B cell (primary cell): Measurements from ENCODE around the gene ASIC4. TPM values are rescaled to one million over a fixed set of nuclear protein-coding genes. Genes with fewer than 3 reads are reported as not detected.

Source experiments
- ATAC-seq: fragments of 200-7000 bp; cut with Tn5 transposase; one replicate; pipeline ENCODE4 v1.10.0; 2021; ENCODE audit warnings: low read depth, mild to moderate bottlenecking, moderate number of reproducible peaks, moderate library complexity
- CTCF ChIA-PET: fragments of 350-600 bp; sonication (Branson Sonifier 250); formaldehyde crosslinking; loops from one replicate; lab custom pipeline; 2021; ENCODE audit warnings: antibody characterized with exemption, inconsistent platforms; lab: Charles Lee
- POLR2A ChIA-PET: fragments of 350-600 bp; sonication (Branson Sonifier 250); formaldehyde crosslinking; loops from one replicate; lab custom pipeline; 2021; ENCODE audit warnings: antibody characterized with exemption; lab: Charles Lee
- DNase-seq: peaks from one replicate; pipeline ENCODE4 v3.0.0; 2013
- H2AFZ ChIP-seq: 2 replicates; pipeline ENCODE4 v1.6.1; 2012; ENCODE audit warnings: mild to moderate bottlenecking, low read depth, low read length; ENCODE audit not compliant: insufficient read depth, poor library complexity, severe bottlenecking
- H3K27ac ChIP-seq, 2 donors: 1 replicate in 1 of 2; 2 replicates in 1 of 2; pipeline ENCODE4 v1.5.1; 2012 to 2013; ENCODE audit warnings: low read length in 2 of 2, mild to moderate bottlenecking in 2 of 2, moderate library complexity in 1 of 2
- H3K27me3 ChIP-seq, 4 experiments: fragments of 200-600 bp in 1 of 4; sonication (generic) in 1 of 4; replicated peaks in 1 of 4; 1 replicate in 2 of 4; 2 replicates in 2 of 4; pipeline versions ENCODE4 v1.6.1 to v1.7.0; 2013 to 2016; ENCODE audit warnings: low read length in 3 of 4, mild to moderate bottlenecking in 2 of 4, mixed read lengths in 1 of 4, moderate library complexity in 1 of 4; ENCODE audit not compliant: insufficient read depth in 4 of 4, control insufficient read depth in 3 of 4; ENCODE audit errors: control extremely low read depth in 1 of 4
- H3K36me3 ChIP-seq, 2 experiments: replicated peaks in 1 of 2; 1 replicate in 1 of 2; 2 replicates in 1 of 2; pipeline versions ENCODE4 v1.6.1 to v1.7.1; 2013; ENCODE audit warnings: low read length in 1 of 2; ENCODE audit not compliant: insufficient read depth in 2 of 2, control insufficient read depth in 1 of 2; ENCODE audit errors: control extremely low read depth in 1 of 2, extremely low read depth in 1 of 2
- H3K4me1 ChIP-seq, 2 donors: fragments of 200-600 bp in 1 of 2; sonication (generic) in 1 of 2; 1 replicate in 1 of 2; 2 replicates in 1 of 2; pipeline versions ENCODE4 v1.5.1 to v1.6.1; 2013 to 2017; ENCODE audit warnings: low read length in 2 of 2; ENCODE audit not compliant: control insufficient read depth in 2 of 2, insufficient read depth in 2 of 2
- H3K4me2 ChIP-seq: replicated peaks from 2 replicates; pipeline ENCODE3; 2012; ENCODE audit warnings: mild to moderate bottlenecking, low read depth, low read length; ENCODE audit not compliant: poor library complexity, severe bottlenecking
- H3K4me3 ChIP-seq, 5 experiments: fragments of 200-600 bp in 1 of 5; sonication (generic) in 1 of 5; 1 replicate in 3 of 5; 2 replicates in 2 of 5; pipeline versions ENCODE4 v1.5.1 to v1.7.0; 2011 to 2016; ENCODE audit warnings: low read length in 4 of 5, mild to moderate bottlenecking in 4 of 5, low read depth in 2 of 5, control low read depth in 1 of 5, moderate library complexity in 1 of 5; ENCODE audit not compliant: insufficient read depth in 1 of 5; ENCODE audit errors: control extremely low read depth in 1 of 5, extremely low read depth in 1 of 5
- H3K79me2 ChIP-seq: fragments of 200-600 bp; sonication (generic); one replicate; pipeline ENCODE4 v1.6.0; 2016; ENCODE audit warnings: low read length; ENCODE audit not compliant: control insufficient read depth, insufficient read depth
- H3K9ac ChIP-seq: fragments of 200-600 bp; sonication (generic); 2 replicates; pipeline ENCODE4 v1.6.1; 2017; ENCODE audit warnings: mild to moderate bottlenecking, low read length, moderate library complexity
- H3K9me3 ChIP-seq, 3 donors: one replicate each; pipeline versions ENCODE4 v1.6.1 to v1.7.1; 2013; ENCODE audit warnings: low read length in 2 of 3; ENCODE audit not compliant: control insufficient read depth in 2 of 3, insufficient read depth in 1 of 3; ENCODE audit errors: control extremely low read depth in 1 of 3
- H4K20me1 ChIP-seq: 2 replicates; pipeline ENCODE4 v1.6.0; 2012; ENCODE audit warnings: mild to moderate bottlenecking, low read length; ENCODE audit not compliant: insufficient read depth, control insufficient read depth, poor library complexity, severe bottlenecking
- H3K27ac Mint-ChIP-seq: one replicate; pipeline ENCODE4 v1.8.0; 2021; ENCODE audit warnings: mixed read lengths
- H3K27me3 Mint-ChIP-seq: one replicate; pipeline ENCODE4 v1.8.0; 2021; ENCODE audit warnings: mixed read lengths
- H3K4me1 Mint-ChIP-seq: one replicate; pipeline ENCODE4 v1.8.0; 2021; ENCODE audit warnings: mixed read lengths
- H3K4me3 Mint-ChIP-seq: one replicate; pipeline ENCODE4 v1.8.0; 2021; ENCODE audit warnings: mixed read lengths
- H3K9me3 Mint-ChIP-seq: one replicate; pipeline ENCODE4 v1.8.0; 2022; ENCODE audit warnings: mixed read lengths; ENCODE audit not compliant: insufficient read depth
- CTCF ChIP-seq: fragments of 200-600 bp; IDR thresholded peaks from one replicate; pipeline ENCODE4 v1.8.0; 2022; ENCODE audit warnings: antibody characterized with exemption, mild to moderate bottlenecking
- EZH2 ChIP-seq: IDR thresholded peaks from 2 replicates; pipeline ENCODE4 v1.6.1; 2012; ENCODE audit warnings: borderline replicate concordance, low read depth, mild to moderate bottlenecking, moderate library complexity, low read length; ENCODE audit not compliant: insufficient read depth, poor library complexity, severe bottlenecking
- WGBS: methylation state at CpG from one replicate; pipeline ENCODE4 v1.1.5; 2013; ENCODE audit warnings: missing lambda C conversion rate; ENCODE audit not compliant: insufficient coverage; 5-methylcytosine and 5-hydroxymethylcytosine counted together
- intact Hi-C: fragments of 100-400 bp; cut with micrococcal nuclease; formaldehyde crosslinking; loops from one replicate; pipeline ENCODE4 v1.10.0; 2022
- polyA plus RNA-seq: library from polyadenylated mRNA; depleted of rRNA; stranded (reverse); fragments of >200 nt; gene quantifications from 2 replicates; pipeline ENCODE4 v1.2.3, GENCODE V29; 2012
- total RNA-seq, 2 donors: library from RNA; stranded (reverse); fragments of 120-200 nt in 1 of 2; gene quantifications; 1 replicate in 1 of 2; 2 replicates in 1 of 2; pipeline versions ENCODE4 v1.2.3 to v1.2.4, GENCODE V29; 2013 to 2022

The ASIC4 gene
- total and polyA plus RNA-seq, 2 donors (not counting 1 experiment from before 2014, with no cell fraction given), result not detected

DNA sequence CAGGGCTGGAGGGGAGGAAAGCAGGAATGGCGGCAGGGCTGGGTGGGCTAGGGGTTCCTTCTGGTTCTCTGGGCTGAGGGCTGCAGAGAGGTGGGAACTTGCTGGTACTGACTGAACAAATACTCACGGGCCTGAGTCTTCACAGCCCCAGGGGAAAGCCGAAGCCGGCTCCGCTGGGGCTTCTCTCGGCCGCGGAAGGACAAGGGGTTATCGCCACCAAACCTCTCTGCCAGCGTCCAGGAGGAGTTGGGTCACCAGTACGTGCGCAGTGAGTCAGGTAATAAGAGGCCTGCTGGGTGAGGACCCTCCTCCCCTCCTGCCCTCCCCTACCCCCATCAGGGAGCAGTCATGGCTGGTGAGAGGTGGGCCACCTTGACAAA is 29.1 kb upstream of the ASIC4 start:
- H3K9me3 Mint-ChIP-seq, result no peaks in the 10 kb centered on the region
- ATAC-seq, result no peak
- CTCF ChIA-PET, result interaction anchor here (1.5 kb wide), 1 partner anchor 25 kb away, joined by 5 read pairs; no protein-coding TSS in a partner anchor
- Histone ChIP-seq H4K20me1 (no peaks in the 10 kb centered on the region), H3K9me3 (peaks cover 0 to 3% (median 0%) of the 10 kb centered on the region in 3 donors), H3K36me3 (no peaks in the 10 kb centered on the region), H3K27ac (no peak overlapping the region), H2AFZ (peak overlapping the region; percentile 70), H3K79me2 (no peaks in the 10 kb centered on the region), H3K27me3 (peaks cover 0 to 62% (median 19%) of the 10 kb centered on the region in 4 experiments), H3K4me1 (peaks cover 7 to 16% of the 10 kb centered on the region in 2 donors), H3K4me3 (no peak overlapping the region), H3K9ac (no peak overlapping the region), H3K4me2 (peak overlapping the region; percentile 79)
- no peak overlapping the region for H3K27ac Mint-ChIP-seq
- no peak for DNase-seq
- H3K4me1 Mint-ChIP-seq, result peaks cover 10% of the 10 kb centered on the region
- POLR2A ChIA-PET, result no interaction called here
- TF ChIP-seq EZH2 (no peak), CTCF (no peak)
- H3K4me3 Mint-ChIP-seq, result peak overlapping the region; percentile 29
- intact Hi-C loops, result no loop called here
- H3K27me3 Mint-ChIP-seq, result peaks cover 51% of the 10 kb centered on the region
- 64% methylated on average over 6 of the region's 12 CpGs for WGBS

- Histone ChIP-seq H3K4me3 (no peak overlapping the region), H3K9ac (no peak overlapping the region), H3K79me2 (no peaks in the 10 kb centered on the region), H2AFZ (no peak overlapping the region), H4K20me1 (no peaks in the 10 kb centered on the region), H3K4me2 (no peak overlapping the region), H3K27ac (no peak overlapping the region), H3K4me1 (peaks cover 7 to 16% of the 10 kb centered on the region in 2 donors), H3K36me3 (no peaks in the 10 kb centered on the region), H3K27me3 (peaks cover 0 to 56% (median 21%) of the 10 kb centered on the region in 4 experiments), H3K9me3 (peaks cover 0 to 3% (median 0%) of the 10 kb centered on the region in 3 donors)
- intact Hi-C loops, result no loop called here
- no peak for ATAC-seq
- CTCF ChIA-PET, result interaction anchor here (1.5 kb wide), 1 partner anchor 23 kb away, joined by 5 read pairs; no protein-coding TSS in a partner anchor
- H3K27me3 Mint-ChIP-seq, result peaks cover 49% of the 10 kb centered on the region
- POLR2A ChIA-PET, result no interaction called here
- WGBS, result 59% methylated on average over 6 of the region's 8 CpGs
- H3K4me3 Mint-ChIP-seq, result no peak overlapping the region
- no peak overlapping the region for H3K27ac Mint-ChIP-seq
- TF ChIP-seq EZH2, result no peak
- no peak for TF ChIP-seq CTCF
- no peaks in the 10 kb centered on the region for H3K9me3 Mint-ChIP-seq
- DNase-seq, result no peak
- peaks cover 10% of the 10 kb centered on the region for H3K4me1 Mint-ChIP-seq
Observed at GRCh38 chr2:219486380-219486959, 27.8 kb upstream of the ASIC4 start.
